Measurements from ENCODE around the gene FOXA2. TPM values are rescaled to one million over a fixed set of nuclear protein-coding genes. Genes with fewer than 3 reads are reported as not detected.

FOXA2 gene
- total and polyA plus RNA-seq, 2 of the 13 experiments (the other 11 are each of a cell fraction or from before 2014, with no cell fraction given): 8.8 to 12.2 TPM

GRCh38 chr20:22536956-22537756, 47.2 kb downstream of the FOXA2 start (continued):
- TF ChIP-seq ARID5B (CRISPR knock-in tag; IDR thresholded peaks at IDR 0.05) (peak; percentile 77; the same call in 1 of the 2 replicates), ZNF883 (CRISPR knock-in tag; IDR thresholded peaks at IDR 0.05; ENCODE audit: not compliant biosample characterization) (peak; percentile 41), HOXA5 (CRISPR knock-in tag; IDR thresholded peaks at IDR 0.05) (peak; percentile 99)

DNA sequence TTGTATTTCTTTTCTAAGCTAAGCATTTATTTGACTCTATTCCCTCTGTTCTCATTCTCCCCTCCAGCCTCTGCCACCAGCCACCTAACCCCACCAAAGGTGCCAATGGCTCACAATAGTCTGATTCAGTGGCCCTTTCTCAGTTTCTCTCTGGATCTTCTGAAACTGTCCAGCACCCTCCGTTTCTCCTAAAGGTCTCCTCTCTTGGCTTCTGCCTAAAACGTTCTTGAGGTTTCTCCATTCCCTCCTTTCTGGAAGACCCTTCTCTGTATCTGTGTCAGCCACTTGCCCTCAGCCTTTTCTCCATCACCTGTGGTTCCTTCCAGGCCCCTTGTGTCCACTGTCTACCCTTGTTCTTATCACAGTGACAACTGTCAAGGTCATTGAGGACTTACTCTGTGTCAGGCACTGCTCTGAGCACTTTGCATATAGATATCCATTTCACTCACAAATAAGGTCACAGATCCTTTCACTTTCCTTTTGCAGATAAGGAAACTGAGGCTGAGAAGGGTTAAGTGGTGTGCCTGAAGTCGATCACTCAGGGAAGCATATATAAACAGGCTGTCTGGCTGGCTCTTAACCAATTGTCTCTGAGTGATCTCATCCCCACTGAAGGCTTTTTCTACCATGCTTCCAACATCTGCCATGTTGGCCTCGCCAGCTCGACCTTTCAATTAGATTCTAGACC, 48.1 kb downstream of the FOXA2 start:
- no TSS peak for BruUV-seq (replicated peaks)
- H3K4me2 ChIP-seq (ENCODE audit: low read depth, low read length): peak overlapping the region; percentile 33
- no peaks in the 10 kb centered on the region for H4K20me1 ChIP-seq (ENCODE audit: insufficient read depth, low read length)
- ATAC-seq: no peak
- H3K36me3 ChIP-seq (replicated peaks in 1 of 2; ENCODE audit: control insufficient read depth in 1 of 2, insufficient read depth in 2 of 2, low read length in 2 of 2): no peaks in the 10 kb centered on the region
- no peak overlapping the region for H2AFZ ChIP-seq (ENCODE audit: low read length)
- FAIRE-seq: no peak
- 92% methylated on average over 5 of the region's 5 CpGs for WGBS (ENCODE audit: low lambda C conversion rate)
- DNase-seq (ENCODE audit: low spot score): no peak
- no peak overlapping the region for H3K4me3 ChIP-seq (replicated peaks in 1 of 3; ENCODE audit: insufficient read depth in 1 of 3, low read depth in 2 of 3, low read length in 3 of 3)
- in situ Hi-C loops (cut with HindIII; ENCODE audit: extremely low pct_ligation_motif_present, low pct_unique_long_range_greater_than_20kb): no loop called here
- intact Hi-C loops (cut with micrococcal nuclease; ENCODE audit: unreplicated experiment): no loop called here
- no peaks in the 10 kb centered on the region for H3K79me2 ChIP-seq (ENCODE audit: insufficient read depth, low read length)
- no peaks in the 10 kb centered on the region for H3K27me3 ChIP-seq (ENCODE audit: control insufficient read depth in 1 of 2, insufficient read depth in 2 of 2, low read length in 2 of 2)
- peaks cover 69% of the 10 kb centered on the region for H3K4me1 ChIP-seq (ENCODE audit: insufficient read depth, low read length)
- no peaks in the 10 kb centered on the region for H3K9me3 ChIP-seq (ENCODE audit: low read length)
- no peak overlapping the region for H3K27ac ChIP-seq (ENCODE audit: extremely low read length, insufficient read depth, low read length)
- ChIA-PET CTCF (ENCODE audit: low intra/inter-chr PET ratio, low total read pairs) (no interaction called here), POLR2A (interaction anchor here (1.1 to 4.3 kb wide), 3 partner anchors 12 to 46 kb away, joined by 5 to 150 read pairs (median 44); no protein-coding TSS in a partner anchor)
- H3K9ac ChIP-seq (ENCODE audit: insufficient read depth, low read depth, low read length): no peak overlapping the region
- TF ChIP-seq KLF11 (CRISPR knock-in tag; IDR thresholded peaks at IDR 0.05) (no peak), KDM1A (CRISPR knock-in tag; IDR thresholded peaks at IDR 0.05) (no peak), THAP11 (CRISPR knock-in tag; IDR thresholded peaks at IDR 0.05) (0 out of 2 replicates have a peak, but pooled peaks have one; percentile 10), MXI1 (IDR thresholded peaks at IDR 0.05; ENCODE audit: borderline replicate concordance, low read depth, low read length) (no peak), ZNF260 (CRISPR knock-in tag; IDR thresholded peaks at IDR 0.05; ENCODE audit: borderline replicate concordance, low read depth) (no peak), NBN (conservative IDR thresholded peaks at IDR 0.05) (no peak)
- TF ChIP-seq, protein P1, sequence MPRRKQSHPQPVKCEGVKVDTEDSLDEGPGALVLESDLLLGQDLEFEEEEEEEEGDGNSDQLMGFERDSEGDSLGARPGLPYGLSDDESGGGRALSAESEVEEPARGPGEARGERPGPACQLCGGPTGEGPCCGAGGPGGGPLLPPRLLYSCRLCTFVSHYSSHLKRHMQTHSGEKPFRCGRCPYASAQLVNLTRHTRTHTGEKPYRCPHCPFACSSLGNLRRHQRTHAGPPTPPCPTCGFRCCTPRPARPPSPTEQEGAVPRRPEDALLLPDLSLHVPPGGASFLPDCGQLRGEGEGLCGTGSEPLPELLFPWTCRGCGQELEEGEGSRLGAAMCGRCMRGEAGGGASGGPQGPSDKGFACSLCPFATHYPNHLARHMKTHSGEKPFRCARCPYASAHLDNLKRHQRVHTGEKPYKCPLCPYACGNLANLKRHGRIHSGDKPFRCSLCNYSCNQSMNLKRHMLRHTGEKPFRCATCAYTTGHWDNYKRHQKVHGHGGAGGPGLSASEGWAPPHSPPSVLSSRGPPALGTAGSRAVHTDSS (CRISPR knock-in tag; conservative IDR thresholded peaks at IDR 0.05): no peak
- TF ChIP-seq, protein P2, sequence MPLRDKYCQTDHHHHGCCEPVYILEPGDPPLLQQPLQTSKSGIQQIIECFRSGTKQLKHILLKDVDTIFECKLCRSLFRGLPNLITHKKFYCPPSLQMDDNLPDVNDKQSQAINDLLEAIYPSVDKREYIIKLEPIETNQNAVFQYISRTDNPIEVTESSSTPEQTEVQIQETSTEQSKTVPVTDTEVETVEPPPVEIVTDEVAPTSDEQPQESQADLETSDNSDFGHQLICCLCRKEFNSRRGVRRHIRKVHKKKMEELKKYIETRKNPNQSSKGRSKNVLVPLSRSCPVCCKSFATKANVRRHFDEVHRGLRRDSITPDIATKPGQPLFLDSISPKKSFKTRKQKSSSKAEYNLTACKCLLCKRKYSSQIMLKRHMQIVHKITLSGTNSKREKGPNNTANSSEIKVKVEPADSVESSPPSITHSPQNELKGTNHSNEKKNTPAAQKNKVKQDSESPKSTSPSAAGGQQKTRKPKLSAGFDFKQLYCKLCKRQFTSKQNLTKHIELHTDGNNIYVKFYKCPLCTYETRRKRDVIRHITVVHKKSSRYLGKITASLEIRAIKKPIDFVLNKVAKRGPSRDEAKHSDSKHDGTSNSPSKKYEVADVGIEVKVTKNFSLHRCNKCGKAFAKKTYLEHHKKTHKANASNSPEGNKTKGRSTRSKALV (CRISPR knock-in tag; IDR thresholded peaks at IDR 0.05): no peak
